ENCODE results near the gene ENDOV.

Gene ENDOV

DNA sequence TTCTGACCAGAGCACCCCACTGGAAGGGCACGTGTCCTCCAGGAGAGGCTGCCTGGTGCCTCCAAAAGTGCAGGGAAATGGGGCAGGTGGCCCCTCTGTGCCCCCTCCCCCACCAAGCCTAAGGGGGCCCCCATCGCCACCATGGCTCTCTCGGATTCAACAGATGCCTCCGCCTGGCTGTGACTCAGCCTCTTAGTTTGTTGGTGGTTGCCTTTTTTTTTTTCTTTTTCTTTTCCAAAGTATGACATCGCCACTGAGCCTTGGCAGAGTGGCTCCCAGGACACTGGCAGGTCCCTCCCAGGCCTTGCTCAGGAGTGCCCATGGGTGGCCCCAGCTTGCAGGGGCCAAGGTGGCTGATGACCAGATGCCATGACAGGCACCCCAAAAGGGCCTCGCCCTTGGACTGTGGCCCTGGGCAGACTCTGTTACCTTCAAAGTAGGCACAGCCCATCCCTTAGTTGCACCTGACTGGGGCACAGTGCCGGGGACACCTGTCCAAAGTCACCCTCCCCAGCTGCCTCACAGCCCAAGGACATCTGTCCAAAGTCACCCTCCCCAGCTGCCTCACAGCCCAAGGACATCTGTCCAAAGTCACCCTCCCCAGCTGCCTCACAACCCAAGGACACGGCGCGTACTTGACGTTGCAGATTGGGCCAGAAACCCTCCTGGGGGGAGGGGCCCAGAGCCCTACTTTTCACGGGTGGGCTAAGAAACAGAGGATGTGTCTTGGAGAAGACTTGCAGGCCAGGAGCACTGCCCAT is 31.9 kb downstream of the ENDOV start:
- DNase-seq (ENCODE audit: low read depth), result no peak
- no peak overlapping the region for H3K4me3 ChIP-seq (ENCODE audit: low read length)
- TF ChIP-seq, protein P1, sequence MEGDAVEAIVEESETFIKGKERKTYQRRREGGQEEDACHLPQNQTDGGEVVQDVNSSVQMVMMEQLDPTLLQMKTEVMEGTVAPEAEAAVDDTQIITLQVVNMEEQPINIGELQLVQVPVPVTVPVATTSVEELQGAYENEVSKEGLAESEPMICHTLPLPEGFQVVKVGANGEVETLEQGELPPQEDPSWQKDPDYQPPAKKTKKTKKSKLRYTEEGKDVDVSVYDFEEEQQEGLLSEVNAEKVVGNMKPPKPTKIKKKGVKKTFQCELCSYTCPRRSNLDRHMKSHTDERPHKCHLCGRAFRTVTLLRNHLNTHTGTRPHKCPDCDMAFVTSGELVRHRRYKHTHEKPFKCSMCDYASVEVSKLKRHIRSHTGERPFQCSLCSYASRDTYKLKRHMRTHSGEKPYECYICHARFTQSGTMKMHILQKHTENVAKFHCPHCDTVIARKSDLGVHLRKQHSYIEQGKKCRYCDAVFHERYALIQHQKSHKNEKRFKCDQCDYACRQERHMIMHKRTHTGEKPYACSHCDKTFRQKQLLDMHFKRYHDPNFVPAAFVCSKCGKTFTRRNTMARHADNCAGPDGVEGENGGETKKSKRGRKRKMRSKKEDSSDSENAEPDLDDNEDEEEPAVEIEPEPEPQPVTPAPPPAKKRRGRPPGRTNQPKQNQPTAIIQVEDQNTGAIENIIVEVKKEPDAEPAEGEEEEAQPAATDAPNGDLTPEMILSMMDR (conservative IDR thresholded peaks at IDR 0.05; ENCODE audit: low read length), result no peak

DNA sequence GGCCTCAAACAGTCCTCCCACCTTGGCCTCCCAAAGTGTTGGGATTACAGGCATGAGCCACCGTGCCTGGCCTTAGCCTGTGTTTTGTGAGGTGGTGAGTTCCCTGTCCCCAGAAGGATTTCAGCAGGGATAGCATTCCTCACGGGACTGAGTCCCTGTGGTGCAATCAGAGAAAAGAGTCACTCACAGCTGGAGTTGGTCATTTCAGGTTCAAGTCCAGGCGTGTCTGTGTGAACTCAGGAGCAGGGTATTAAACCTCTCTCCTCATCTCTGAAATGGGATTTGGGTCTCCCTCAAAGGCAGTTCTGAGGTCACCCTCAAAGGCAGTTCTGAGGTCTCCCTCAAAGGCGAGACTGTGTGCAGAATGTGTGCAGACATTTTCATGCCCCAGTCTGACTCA is 32.8 kb downstream of the ENDOV start:
- TF ChIP-seq, protein P1 (conservative IDR thresholded peaks at IDR 0.05; ENCODE audit: low read length), result no peak

DNA sequence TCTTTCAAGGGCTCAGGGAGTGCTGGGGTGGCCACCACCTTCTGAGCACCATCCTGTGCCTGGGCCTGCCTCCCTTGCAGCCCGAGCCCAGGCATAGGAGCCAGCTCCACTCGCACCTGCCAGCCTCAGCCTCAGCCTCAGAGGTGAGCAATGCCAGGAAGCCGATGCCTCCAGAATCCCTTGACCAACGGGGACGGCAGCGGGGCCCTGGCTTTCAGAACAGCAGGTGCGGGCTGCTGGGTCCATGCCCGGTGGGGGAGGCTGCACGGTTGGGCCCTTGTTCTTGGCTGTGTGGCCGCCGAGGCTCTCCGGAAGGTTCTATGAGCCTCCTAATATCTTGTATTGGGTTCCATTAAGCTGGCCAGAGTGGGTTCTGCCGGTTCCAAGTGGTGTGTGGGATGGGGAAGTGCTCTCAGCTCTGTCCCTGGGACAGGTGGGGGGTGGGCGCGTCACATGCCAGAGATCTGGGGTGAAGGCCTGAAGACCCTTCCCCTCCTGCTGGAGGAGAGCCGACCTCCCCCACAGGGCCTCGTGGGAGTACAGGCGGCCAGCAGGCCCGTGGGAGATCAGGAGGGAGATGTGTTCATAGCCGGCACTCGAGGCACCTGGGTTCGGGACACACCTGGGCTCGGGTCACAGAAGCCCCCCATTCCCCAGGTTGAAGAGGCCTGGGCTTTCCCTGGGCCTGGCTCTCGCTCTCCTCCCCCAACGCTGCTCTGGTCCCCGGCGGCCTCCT is 34.4 kb downstream of the ENDOV start:
- no peak overlapping the region for H3K4me3 ChIP-seq (ENCODE audit: low read length)
- TF ChIP-seq, protein P1 (conservative IDR thresholded peaks at IDR 0.05; ENCODE audit: low read length), result no peak
- DNase-seq (ENCODE audit: low read depth), result no peak

More for the DNA sequence above, 32.8 kb downstream of the ENDOV start:
- H3K4me3 ChIP-seq (ENCODE audit: low read length), result no peak overlapping the region
- DNase-seq (ENCODE audit: low read depth), result no peak

DNA sequence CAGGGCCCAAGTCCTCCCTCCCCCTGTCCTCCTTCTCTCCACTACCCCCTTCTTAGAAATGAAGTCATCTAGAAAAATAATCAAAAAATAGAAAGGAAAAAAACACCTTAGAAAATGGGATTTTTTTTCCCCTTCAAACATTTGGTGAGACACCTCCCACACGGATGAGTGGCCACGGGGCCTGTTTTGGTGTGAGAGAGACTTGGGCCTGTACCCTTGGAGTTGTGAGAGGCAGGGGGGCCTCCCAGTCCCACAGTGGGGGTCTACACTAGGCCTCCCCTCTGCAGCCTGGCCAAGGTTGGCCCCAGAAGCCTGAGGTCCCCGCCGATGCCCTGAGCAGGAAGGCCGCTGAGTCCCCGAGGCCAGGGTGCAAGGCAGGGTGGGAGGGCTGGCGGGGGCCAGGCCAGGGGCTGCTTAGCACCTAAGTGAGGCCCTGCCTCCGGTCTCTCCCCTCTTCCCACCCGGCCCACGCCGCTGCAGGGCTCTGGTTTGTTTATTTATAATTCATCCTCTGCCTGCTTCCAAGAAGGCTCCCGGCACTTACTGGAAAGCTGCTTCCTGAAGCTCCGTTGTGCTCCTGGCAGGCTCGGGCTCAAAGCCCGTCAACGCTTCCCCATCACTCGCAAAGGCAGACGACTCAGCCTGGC is 35.1 kb downstream of the ENDOV start:
- DNase-seq (ENCODE audit: low read depth), result no peak
- no peak overlapping the region for H3K4me3 ChIP-seq (ENCODE audit: low read length)
- TF ChIP-seq, protein P1 (conservative IDR thresholded peaks at IDR 0.05; ENCODE audit: low read length), result no peak

DNA sequence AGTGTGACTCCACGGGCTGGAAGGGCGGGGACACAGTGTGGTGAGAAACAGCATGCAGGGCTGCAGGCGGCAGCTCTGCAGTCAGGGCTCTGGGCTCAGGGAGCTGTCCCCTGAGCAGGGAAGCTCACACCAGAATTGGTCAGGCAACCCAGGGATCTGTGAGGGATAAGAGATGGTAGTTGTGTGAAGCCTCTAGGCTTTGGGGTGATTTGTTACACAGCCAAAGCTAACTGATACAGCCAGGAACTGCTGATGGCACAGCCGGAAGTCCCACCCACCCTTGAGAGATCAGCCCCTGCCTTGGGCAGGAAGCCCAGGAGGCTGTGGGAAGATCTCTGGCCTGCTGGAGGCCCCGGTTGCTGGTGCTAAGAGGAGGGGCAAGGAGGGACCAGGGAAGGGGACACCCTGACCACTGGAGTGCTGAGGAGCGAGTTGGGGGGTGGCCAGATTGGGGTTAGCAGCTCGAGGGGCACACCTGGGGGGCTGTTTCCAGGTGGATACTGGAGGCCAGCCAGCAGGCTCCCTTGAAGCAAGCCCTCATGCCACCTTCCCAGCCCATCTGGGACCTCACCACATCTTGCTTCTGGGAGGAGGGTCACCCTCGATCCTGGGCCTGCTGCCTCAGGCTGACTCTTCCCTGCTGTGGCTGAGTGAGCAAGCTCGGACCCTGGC is 36.3 kb downstream of the ENDOV start:
- H3K4me3 ChIP-seq (ENCODE audit: low read length), result no peak overlapping the region
- no peak for DNase-seq (ENCODE audit: low read depth)
- TF ChIP-seq, protein P1 (conservative IDR thresholded peaks at IDR 0.05; ENCODE audit: low read length), result no peak

DNA sequence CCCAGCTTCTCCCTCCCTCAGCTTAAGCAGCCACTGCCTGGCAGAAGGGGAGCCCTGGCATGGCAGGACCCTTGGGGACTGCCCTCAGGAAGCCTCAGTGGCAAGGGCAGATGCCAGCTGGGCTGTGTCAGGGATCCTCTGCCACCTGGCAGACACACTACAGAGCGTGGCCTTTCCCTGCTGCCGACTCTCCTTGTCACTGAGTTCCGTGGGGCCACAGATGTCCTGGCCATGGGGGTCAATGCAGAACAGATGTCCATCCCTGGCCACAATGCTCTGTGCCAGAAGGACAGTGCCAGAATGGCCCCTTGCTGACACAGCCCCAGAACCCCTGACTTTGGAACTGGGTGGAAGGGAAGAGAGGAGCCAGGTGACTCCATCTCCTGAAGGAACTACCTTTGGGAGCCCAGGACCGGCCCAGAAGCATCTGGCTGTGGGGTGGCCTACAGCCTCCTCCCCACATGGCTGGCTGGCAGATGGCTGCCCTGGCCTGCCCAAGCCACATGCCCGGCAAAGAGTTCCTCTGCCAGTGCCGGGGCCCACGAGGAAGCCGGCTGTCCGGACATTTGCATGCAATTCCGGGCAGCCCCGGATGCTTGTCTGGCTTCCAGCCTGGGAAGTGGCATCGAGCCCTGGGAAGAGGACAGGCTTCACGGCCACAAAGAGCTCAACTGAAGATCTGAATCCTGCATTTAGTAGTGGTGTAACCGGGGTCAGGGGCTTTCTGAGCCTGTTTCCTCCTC is 37.4 kb downstream of the ENDOV start:
- no peak overlapping the region for H3K4me3 ChIP-seq (ENCODE audit: low read length)
- TF ChIP-seq, protein P1 (conservative IDR thresholded peaks at IDR 0.05; ENCODE audit: low read length), result no peak
- peak; percentile 18 for DNase-seq (ENCODE audit: low read depth)

Measured in AG10803 (cell line).